Spleen (tissue), 7 donors: ENCODE data around the gene SLC22A3.

Source experiments
- CTCF ChIP-seq, 11 experiments: fragments of 200-600 bp in 7 of 11; fragments of 450-650 bp in 4 of 11; sonication (generic) in 4 of 11; IDR thresholded peaks in 8 of 11; conservative IDR thresholded peaks in 3 of 11; 1 replicate in 7 of 11; 2 replicates in 4 of 11; pipeline versions ENCODE4 v1.4.0 to v1.8.0; 2016 to 2021; ENCODE audit warnings: antibody characterized with exemption in 11 of 11, inconsistent platforms in 4 of 11, mild to moderate bottlenecking in 1 of 11
- POLR2A ChIP-seq, 3 donors: fragments of 450-650 bp; IDR thresholded peaks; one replicate each; pipeline ENCODE4 v1.5.1; 2017; ENCODE audit warnings: antibody characterized with exemption in 3 of 3, mild to moderate bottlenecking in 1 of 3
- POLR2AphosphoS5 ChIP-seq, 3 donors: sonication (generic); formaldehyde crosslinking; IDR thresholded peaks; one replicate each; pipeline ENCODE4 v1.5.1; 2017; ENCODE audit warnings: antibody characterized with exemption in 3 of 3
- donor health status: DM: no; HTN: no; CAD: no; lungs with moderate emphysema.
- donor health status: DM: no; HTN: no; CAD: no.
- donor health status: DM: no; HTN: no; CAD: no.

- no peak for TF ChIP-seq POLR2AphosphoS5 (IDR thresholded peaks at IDR 0.05)
- no peak for TF ChIP-seq CTCF (IDR thresholded peaks at IDR 0.05 in 8 of 11, conservative IDR thresholded peaks at IDR 0.05 in 3 of 11)
- TF ChIP-seq POLR2A (IDR thresholded peaks at IDR 0.05) = no peak
These were observed 48.1 kb downstream of the SLC22A3 start for GRCh38 chr6:160396292-160396691.
